Skeletal muscle satellite cell (primary cell): Measurements from ENCODE around the gene ITPR1.

Source experiments
- H3K27me3 ChIP-seq: 2 replicates; pipeline ENCODE4 v1.7.0; 2013; ENCODE audit warnings: low read length; ENCODE audit not compliant: control insufficient read depth, insufficient read depth
- H3K36me3 ChIP-seq: 2 replicates; pipeline ENCODE4 v1.7.0; 2013; ENCODE audit warnings: mild to moderate bottlenecking, control low read depth, low read length; ENCODE audit not compliant: insufficient read depth
- H3K4me1 ChIP-seq: 2 replicates; pipeline ENCODE4 v1.7.0; 2013; ENCODE audit warnings: low read length; ENCODE audit not compliant: control insufficient read depth, insufficient read depth
- H3K4me2 ChIP-seq: 2 replicates; pipeline ENCODE4 v1.7.0; 2013; ENCODE audit warnings: mild to moderate bottlenecking, low read length
- H3K4me3 ChIP-seq: 2 replicates; pipeline ENCODE4 v1.7.0; 2013; ENCODE audit warnings: low read length
- H3K9ac ChIP-seq: 2 replicates; pipeline ENCODE4 v1.7.0; 2013; ENCODE audit warnings: mild to moderate bottlenecking, low read depth, low read length, moderate library complexity
- H3K9me3 ChIP-seq: replicated peaks from 2 replicates; pipeline ENCODE4 v1.7.0; 2013; ENCODE audit warnings: mild to moderate bottlenecking, control low read depth, low read length

ITPR1 gene

GRCh38 chr3:4883011-4883410 is 389.9 kb downstream of the ITPR1 start:
- H3K9me3 ChIP-seq, result no peaks in the 10 kb centered on the region
- no peaks in the 10 kb centered on the region for H3K36me3 ChIP-seq
- H3K9ac ChIP-seq, result no peak overlapping the region
- H3K4me3 ChIP-seq, result no peak overlapping the region
- H3K27me3 ChIP-seq, result no peaks in the 10 kb centered on the region
- no peak overlapping the region for H3K4me2 ChIP-seq
- H3K4me1 ChIP-seq, result peaks cover 9% of the 10 kb centered on the region

- Histone ChIP-seq H3K4me2 (peak overlapping the region; percentile 11), H3K4me3 (no peak overlapping the region), H3K36me3 (no peaks in the 10 kb centered on the region), H3K9me3 (no peaks in the 10 kb centered on the region), H3K9ac (no peak overlapping the region), H3K4me1 (peaks cover 9% of the 10 kb centered on the region), H3K27me3 (no peaks in the 10 kb centered on the region)
Observed at GRCh38 chr3:4884888-4885287, 391.7 kb downstream of the ITPR1 start.

- H3K9me3 ChIP-seq, result no peaks in the 10 kb centered on the region
- H3K4me3 ChIP-seq, result no peak overlapping the region
- no peaks in the 10 kb centered on the region for H3K36me3 ChIP-seq
- H3K4me2 ChIP-seq, result peak overlapping the region; percentile 11
- H3K27me3 ChIP-seq, result no peaks in the 10 kb centered on the region
- peaks cover 9% of the 10 kb centered on the region for H3K4me1 ChIP-seq
- no peak overlapping the region for H3K9ac ChIP-seq
Observed at GRCh38 chr3:4885316-4885715, 392.2 kb downstream of the ITPR1 start.

- H3K27me3 ChIP-seq, result no peaks in the 10 kb centered on the region
- no peaks in the 10 kb centered on the region for H3K36me3 ChIP-seq
- no peak overlapping the region for H3K9ac ChIP-seq
- H3K9me3 ChIP-seq, result no peaks in the 10 kb centered on the region
- H3K4me3 ChIP-seq, result no peak overlapping the region
- H3K4me1 ChIP-seq, result peaks cover 9% of the 10 kb centered on the region
- no peak overlapping the region for H3K4me2 ChIP-seq
Observed at GRCh38 chr3:4886448-4886847, 393.3 kb downstream of the ITPR1 start.

GRCh38 chr3:4887177-4887576 is 394.0 kb downstream of the ITPR1 start:
- Histone ChIP-seq H3K9ac (no peak overlapping the region), H3K27me3 (no peaks in the 10 kb centered on the region), H3K9me3 (no peaks in the 10 kb centered on the region), H3K4me3 (no peak overlapping the region), H3K36me3 (no peaks in the 10 kb centered on the region), H3K4me1 (peaks cover 9% of the 10 kb centered on the region), H3K4me2 (no peak overlapping the region)

- H3K36me3 ChIP-seq, result no peaks in the 10 kb centered on the region
- H3K9ac ChIP-seq, result no peak overlapping the region
- no peak overlapping the region for H3K4me2 ChIP-seq
- H3K27me3 ChIP-seq, result no peaks in the 10 kb centered on the region
- H3K9me3 ChIP-seq, result no peaks in the 10 kb centered on the region
- peaks cover 9% of the 10 kb centered on the region for H3K4me1 ChIP-seq
- no peak overlapping the region for H3K4me3 ChIP-seq
Observed at GRCh38 chr3:4888913-4889846, 396.0 kb downstream of the ITPR1 start.

GRCh38 chr3:4889896-4890295 is 396.7 kb downstream of the ITPR1 start:
- Histone ChIP-seq H3K4me2 (no peak overlapping the region), H3K9me3 (no peaks in the 10 kb centered on the region), H3K4me1 (peaks cover 9% of the 10 kb centered on the region), H3K27me3 (no peaks in the 10 kb centered on the region), H3K36me3 (no peaks in the 10 kb centered on the region), H3K4me3 (no peak overlapping the region), H3K9ac (no peak overlapping the region)

- no peak overlapping the region for H3K4me3 ChIP-seq
- H3K4me1 ChIP-seq, result peaks cover 10% of the 10 kb centered on the region
- H3K9ac ChIP-seq, result no peak overlapping the region
- H3K27me3 ChIP-seq, result no peaks in the 10 kb centered on the region
- H3K9me3 ChIP-seq, result no peaks in the 10 kb centered on the region
- H3K36me3 ChIP-seq, result no peaks in the 10 kb centered on the region
- no peak overlapping the region for H3K4me2 ChIP-seq
Observed at GRCh38 chr3:4894891-4895530, 401.9 kb downstream of the ITPR1 start.

- no peak overlapping the region for H3K4me3 ChIP-seq
- no peaks in the 10 kb centered on the region for H3K9me3 ChIP-seq
- H3K4me1 ChIP-seq, result peaks cover 10% of the 10 kb centered on the region
- no peak overlapping the region for H3K4me2 ChIP-seq
- no peaks in the 10 kb centered on the region for H3K36me3 ChIP-seq
- no peak overlapping the region for H3K9ac ChIP-seq
- H3K27me3 ChIP-seq, result no peaks in the 10 kb centered on the region
Observed at GRCh38 chr3:4895838-4896237, 402.7 kb downstream of the ITPR1 start.
